ENCODE data around the gene NCAPG2.
"Not testable (repeated sequence)": the region's sequence is repeated elsewhere in the genome, so short reads cannot be mapped to it uniquely, and the experiment has no call there.

NCAPG2 gene

GRCh38 chr7:158664406-158664805 lies 40.2 kb downstream of the NCAPG2 start:
- no peak for DNase-seq

GRCh38 chr7:158663428-158663741 lies 41.2 kb downstream of the NCAPG2 start:
- no peak for DNase-seq

DNA sequence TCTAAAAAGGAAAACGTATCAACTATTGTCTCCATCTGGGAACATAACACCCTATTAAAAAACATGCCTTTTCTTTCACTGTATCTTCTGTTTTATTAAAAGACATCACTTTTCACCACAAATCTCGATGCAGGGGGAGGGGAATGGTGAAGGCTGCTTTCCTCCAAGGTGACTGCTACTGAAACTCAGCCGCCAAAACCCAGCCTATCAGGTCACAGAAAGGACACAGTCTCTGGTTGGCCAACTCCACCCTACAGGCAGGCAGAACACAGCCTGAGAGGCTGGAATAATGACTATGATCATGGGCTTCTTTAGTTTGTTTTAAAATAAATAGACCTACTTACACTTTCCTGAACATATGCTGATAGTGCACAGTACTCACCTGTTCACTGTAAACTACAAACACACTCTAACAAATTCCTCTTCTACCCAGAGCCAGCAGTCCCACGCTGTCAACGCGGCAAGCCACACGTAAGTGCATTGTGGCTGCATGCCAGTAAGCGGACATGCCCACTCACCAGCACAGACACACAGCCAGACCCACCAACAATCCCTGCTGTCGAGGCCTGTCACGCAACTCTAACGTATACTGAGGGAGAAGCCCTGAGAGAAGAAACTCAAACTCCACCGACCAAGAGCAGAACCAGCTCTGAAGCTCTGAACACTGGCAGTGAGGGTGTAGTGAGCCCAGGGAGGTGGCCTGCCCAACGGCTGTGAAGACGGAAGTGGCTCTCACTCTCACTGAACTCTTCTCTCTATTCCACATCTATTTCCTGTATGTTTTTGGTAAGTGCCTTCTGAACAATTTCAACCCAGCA lies 41.8 kb downstream of the NCAPG2 start:
- DNase-seq = no peak

- DNase-seq = no peak
These were observed 46.1 kb downstream of the NCAPG2 start for GRCh38 chr7:158658475-158658874.

- DNase-seq = no peak
These were observed 47.3 kb downstream of the NCAPG2 start for GRCh38 chr7:158657189-158657746.

- no peak for DNase-seq
These were observed 48.6 kb downstream of the NCAPG2 start for GRCh38 chr7:158655931-158656441.

DNA sequence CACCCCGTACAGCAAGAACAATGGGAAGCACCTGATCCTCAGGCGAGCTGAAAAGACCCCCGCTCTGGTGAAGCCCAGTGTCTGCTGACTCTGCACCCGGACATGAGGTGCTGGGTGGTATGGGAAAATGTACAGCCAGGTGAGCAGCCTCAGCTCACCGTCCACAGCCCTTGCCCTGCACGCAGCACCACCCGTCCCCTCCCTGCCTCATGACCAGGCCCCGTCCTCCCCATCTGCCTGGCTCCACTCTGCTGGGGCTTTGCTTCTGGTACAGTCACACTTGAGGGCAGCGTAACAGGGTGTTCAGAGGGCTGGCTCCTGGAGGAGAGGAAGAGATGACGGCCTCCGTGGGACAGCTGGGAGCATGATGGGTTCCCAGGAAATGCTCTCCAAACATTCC lies 49.1 kb downstream of the NCAPG2 start:
- no peak for DNase-seq

DNA sequence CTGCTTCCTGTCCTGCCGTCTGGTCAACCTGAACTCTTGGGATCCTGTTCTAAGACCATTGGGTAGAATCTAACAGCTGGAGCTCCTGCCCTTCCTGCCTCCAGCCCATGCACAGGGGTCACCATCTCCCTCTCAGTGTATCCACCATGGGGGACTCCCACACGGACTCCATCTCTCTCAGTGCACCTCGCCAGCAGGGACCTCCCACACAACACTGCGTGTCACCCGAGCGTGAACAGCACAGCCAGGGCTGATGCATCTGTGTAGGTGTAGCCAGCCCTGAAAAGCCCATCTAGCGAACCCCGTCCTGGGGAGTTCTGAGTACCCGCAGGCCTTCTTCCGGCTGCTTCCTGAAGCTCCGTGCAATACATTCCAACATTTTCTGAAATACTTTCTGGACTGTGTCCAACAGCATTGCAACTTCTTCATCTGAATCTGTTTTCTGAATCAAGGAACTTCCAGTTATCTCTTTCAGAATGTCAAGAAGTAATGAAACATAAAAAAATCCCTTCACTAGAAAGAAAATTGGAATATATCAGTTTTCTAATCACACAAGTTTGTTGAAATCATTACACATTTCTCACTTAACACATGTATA lies 52.5 kb downstream of the NCAPG2 start:
- DNase-seq = no peak

- DNase-seq = no peak
These were observed 53.8 kb downstream of the NCAPG2 start for GRCh38 chr7:158650821-158651225.

GRCh38 chr7:158649279-158649678 lies 55.3 kb downstream of the NCAPG2 start:
- no peak for DNase-seq

GRCh38 chr7:158648787-158649186 lies 55.8 kb downstream of the NCAPG2 start:
- no peak for DNase-seq

DNA sequence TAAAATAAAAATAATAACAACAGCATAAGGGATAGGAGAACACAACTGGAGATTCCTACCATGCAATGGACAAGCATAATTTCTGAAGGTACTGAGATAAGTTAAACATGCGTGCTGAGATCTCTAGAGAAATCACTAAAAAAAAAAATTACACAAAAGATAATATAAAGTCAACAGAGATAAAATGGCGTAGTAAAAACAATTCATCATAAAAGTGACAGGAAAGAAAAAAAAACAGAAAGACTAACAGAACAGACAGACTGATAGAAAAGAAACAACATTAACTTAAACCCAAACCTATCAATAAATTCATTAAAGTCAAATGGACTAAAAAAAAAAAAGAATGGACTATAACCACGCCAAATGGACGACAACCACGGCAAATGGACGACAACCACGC lies 56.4 kb downstream of the NCAPG2 start:
- DNase-seq = no peak

DNA sequence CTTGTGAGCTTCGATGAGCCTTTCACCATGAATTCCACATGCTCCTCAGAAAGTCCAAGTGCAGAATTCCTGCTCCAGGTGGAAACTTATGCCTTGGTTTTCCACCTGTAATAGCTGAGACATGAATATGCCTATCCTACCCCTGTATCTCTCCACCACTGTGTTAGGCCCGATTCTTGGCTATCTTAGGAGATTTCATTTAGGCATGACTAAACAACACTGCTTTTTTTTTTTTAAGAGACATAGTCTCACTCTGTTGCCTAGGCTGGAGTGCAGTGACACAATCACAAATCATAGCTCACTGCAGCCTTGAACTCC lies 57.2 kb downstream of the NCAPG2 start:
- no peak for DNase-seq

DNA sequence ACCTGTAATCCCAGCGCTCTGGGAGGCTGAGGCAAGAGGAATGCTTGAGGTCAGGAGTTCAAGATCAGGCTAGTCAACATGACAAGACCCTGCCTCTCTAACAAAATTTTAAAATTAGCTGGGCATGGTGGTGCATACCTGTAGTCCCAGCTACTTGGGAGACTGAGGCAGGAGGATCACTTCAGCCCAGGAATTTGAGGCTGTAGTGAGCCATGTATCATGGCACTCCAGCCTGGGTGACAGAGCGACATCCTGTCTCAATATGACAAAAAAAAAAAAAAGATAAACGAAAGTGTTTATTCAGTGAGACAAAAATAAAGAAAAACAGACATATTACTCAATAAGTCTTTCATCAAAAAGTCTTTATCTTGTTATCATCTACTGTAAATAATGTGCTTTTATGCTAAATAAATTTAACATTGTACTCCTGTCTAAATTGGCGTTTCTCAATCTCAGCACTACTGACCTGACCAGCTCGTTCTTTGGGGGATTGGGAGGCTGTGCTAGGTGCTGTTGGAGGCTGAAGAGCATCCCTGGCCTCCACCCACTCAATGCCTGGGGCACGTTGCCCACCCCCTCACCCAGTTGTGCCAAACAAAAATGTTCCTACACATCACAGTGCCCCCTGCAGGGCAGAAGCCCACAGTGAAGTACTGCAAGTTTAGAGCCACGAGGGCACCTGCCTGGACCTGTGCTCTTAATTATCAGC lies 57.7 kb downstream of the NCAPG2 start:
- DNase-seq = no peak

- no peak for DNase-seq
These were observed 58.8 kb downstream of the NCAPG2 start for GRCh38 chr7:158645842-158646241.

DNA sequence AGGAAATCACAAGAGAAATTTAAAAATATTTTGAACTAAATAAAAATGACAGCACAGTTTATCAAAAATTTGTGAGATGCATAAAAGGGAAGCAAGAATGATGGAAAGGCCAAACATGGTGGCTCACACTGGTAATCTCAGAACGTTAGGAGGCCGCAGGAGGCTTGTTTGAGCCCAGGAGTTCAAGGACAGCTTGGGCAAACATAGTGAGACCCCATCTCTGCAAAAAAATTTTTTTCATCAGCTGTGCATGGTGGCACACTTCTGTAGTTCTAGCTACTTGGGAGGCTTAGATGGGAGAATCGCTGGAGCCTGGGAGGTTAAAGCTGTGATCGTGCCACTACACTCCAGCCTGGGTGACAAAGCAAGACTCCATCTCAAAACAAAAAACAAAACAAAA lies 62.5 kb downstream of the NCAPG2 start:
- no peak for DNase-seq

- no peak for DNase-seq
These were observed 66.6 kb downstream of the NCAPG2 start for GRCh38 chr7:158638001-158638400.

- DNase-seq = no peak
These were observed 71.3 kb downstream of the NCAPG2 start for GRCh38 chr7:158633055-158633956.

- no peak for DNase-seq
These were observed 72.9 kb downstream of the NCAPG2 start for GRCh38 chr7:158631574-158632195.

DNA sequence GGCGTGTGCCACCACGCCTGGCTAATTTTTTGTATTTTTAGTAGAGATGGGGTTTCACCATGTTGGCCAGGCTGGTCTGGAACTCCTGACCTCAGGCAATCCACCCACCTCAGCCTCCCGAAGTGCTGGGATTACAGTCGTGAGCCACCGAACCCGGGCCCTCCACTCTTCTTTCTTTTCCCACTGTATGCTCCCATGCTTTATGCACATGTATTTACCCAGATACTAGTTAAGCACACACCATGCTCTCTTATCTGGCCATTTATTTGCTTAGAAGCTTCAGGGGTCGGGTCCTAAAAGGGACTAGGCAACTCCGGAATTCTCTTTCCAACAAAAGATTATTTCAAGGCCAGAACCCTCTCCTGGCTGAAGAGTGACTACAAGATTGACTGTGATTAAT lies 78.3 kb downstream of the NCAPG2 start:
- DNase-seq = not testable (repeated sequence)

- no peak for DNase-seq
These were observed 81.4 kb downstream of the NCAPG2 start for GRCh38 chr7:158623241-158623640.

GRCh38 chr7:158620839-158621441 lies 83.7 kb downstream of the NCAPG2 start:
- DNase-seq = no peak
